Thyroid gland (tissue), 4 donors: ENCODE measurements around the gene MCCD1.

Experiments used
- CTCF ChIP-seq, 6 experiments: fragments of 200-600 bp in 3 of 6; fragments of 450-650 bp in 3 of 6; sonication (generic) in 3 of 6; IDR thresholded peaks; one replicate each; pipeline ENCODE4 v1.5.1; 2016 to 2019; ENCODE audit warnings: antibody characterized with exemption in 6 of 6, mild to moderate bottlenecking in 2 of 6, inconsistent platforms in 1 of 6, moderate library complexity in 1 of 6
- POLR2A ChIP-seq, 2 donors: fragments of 450-650 bp; IDR thresholded peaks; one replicate each; pipeline ENCODE4 v1.6.1; 2017; ENCODE audit warnings: antibody characterized with exemption in 2 of 2, mild to moderate bottlenecking in 2 of 2, moderate library complexity in 1 of 2

DNA sequence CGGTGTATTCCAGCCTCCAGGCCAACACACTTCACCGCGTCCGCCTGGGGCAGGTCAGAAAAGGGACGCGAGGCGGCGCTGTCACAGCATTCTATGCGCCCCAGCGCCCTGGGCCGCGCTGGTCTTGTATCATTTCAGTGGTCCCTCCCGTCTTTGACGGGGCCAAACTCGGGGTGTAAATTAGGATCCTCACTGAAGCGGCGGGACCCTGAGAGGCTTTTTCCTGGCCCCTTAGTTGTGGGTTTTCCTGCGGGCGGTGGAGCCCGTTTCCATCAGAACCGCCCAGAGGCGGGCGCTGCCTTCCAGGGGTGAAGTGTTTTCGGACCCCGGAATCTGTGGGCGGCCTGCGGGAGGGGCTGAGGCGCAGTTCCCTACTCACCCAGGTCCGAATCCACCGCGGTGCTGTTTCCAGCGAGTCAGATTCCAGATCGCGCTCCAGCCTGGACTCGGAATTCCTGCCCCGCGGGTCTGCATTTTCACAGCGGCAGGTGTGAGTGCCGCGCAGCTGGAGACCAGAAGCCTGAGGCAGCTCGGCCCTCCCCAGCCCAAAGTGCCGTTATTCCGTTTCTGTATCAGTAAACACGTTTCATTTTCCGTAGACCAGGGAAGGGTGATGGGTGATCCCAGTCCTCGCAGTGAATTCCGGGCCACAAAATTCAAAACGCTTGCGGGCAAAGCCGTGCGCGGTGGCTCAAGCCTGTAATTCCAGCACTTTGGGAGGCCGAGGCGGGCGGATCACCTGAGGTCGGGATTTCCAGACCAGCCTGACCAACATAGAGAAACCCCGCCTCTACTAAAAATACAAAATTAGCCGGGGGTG, 34.7 kb upstream of the MCCD1 start:
- TF ChIP-seq POLR2A (IDR thresholded peaks at IDR 0.05) (no peak), CTCF (IDR thresholded peaks at IDR 0.05) (peak; percentile 36 to 78 (median 66))
